ENCODE data around the gene CCNC.
"Not testable (repeated sequence)": the region's sequence is repeated elsewhere in the genome, so short reads cannot be mapped to it uniquely, and the experiment has no call there.

The CCNC gene

GRCh38 chr6:99602520-99603420 lies 34.3 kb upstream of the CCNC start:
- peak; percentile 11 to 65 for DNase-seq

GRCh38 chr6:99594696-99595095 lies 26.2 kb upstream of the CCNC start:
- DNase-seq = not testable (repeated sequence)

DNA sequence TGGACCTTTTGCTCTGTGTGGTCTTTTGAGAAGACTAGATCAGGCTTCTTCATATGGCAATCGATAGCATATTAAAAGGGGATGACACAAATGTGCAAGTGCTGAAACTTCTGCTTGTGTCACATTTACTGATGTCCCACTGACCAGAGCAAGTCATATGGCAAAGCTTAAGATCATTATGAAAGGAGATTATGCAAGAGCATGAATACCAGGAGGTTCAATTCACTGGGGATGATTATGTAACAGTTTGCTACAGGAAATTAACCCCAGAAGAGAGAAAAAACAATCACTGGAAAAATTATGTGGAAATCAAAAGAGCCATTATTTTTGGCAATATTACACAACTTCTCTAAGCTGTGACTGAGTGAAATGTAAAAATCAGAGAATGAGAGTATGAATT lies 24.4 kb upstream of the CCNC start:
- peak in 1 of 2 experiments; percentile 32 for DNase-seq

GRCh38 chr6:99591673-99592364 lies 23.4 kb upstream of the CCNC start:
- DNase-seq = no peak

DNA sequence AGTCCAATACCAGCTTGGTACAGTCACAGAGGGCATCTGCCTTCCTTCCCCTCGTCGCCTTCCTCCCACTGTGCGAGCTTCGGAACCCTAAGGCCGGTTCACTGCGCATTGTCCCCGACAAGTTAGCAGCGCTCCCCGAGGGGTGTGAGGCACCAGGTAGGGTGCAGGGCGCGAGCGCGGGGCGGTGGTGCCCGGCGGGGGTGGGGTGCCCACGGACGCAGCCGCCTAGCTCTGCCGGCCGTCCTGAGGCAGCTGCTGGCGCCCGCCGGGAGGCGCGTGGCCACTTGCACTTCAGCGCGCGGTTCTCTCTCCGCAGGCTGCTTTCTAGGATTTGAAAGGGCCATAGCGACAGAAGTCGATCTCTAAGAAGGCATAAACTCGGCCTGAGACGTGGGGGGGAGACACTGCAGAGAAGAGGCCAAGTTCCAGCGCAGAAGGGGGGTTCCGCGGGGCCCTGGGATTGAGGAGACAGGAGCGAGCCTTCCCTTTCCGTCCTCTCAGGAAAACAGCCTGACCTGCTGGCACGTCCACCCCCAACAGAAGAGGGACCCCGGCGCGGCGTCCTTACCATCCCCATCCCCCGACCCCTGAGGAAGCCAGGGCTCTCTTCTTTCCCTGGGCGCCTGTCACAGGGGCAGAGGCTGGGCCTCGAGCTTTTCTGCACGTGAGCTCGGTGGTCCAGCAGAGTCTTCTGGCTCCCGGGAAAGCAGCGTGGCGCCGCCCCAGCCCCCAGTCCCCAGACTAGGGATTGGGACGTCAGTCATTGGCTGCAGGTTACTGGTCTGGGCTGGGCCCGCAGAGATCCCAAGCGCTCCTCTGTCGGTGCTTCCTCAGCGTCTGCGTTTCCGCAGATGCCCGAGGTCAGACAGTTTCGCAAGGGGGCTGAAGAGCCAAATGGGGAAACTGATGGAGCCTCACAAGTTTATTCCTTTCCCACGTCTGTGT lies 22.5 kb upstream of the CCNC start:
- DNase-seq = peak; percentile 38 to 68

DNA sequence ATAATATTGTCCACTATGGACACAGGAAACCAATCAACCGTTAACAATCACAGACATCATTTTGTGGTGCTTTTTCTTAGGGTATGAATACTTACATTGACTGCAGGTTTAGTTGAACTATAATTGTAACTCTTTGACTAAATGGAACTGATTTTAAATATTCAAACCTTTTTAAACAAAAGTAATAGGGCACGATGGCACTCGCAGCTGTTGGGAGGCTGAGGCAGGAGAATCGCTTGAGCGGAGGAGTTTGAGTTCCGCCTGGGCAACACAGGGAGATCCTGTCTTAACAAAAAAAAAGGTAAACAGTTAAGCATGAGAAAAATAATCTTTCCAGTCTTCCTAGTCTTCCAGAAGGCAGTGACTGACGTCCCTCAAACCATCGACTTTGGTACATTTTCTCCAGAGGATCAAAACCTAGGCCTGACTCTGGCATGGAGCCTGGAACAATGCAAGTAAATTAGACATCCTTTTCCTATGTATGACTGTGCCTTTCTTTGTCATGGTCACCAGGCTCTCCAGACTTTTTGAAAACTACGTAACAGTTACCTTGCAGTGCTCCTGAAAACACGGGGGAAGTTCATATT lies 21.5 kb upstream of the CCNC start:
- DNase-seq = no peak

DNA sequence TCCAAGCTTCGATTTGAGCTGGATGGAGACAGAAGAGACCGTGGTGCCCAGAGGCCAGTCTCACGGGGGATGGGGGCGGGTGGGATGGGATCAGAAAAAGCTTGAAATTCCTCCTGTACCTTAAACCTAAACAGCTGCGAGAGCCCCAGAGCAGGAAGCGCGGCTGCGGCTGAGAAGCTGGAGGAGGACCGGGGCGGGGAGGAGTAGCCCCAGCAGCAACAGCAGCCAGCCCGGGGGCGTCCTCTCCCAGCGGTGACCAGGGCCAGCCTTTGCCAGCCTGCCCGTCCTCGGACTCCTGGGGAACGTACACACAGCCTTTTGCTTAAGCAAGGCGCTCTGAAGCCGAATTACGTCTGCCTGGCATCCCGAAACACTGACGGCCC lies 20.8 kb upstream of the CCNC start:
- peak; percentile 20 to 56 for DNase-seq

- DNase-seq = peak; percentile 83 to 94
Measured at GRCh38 chr6:99588618-99589289, 20.3 kb upstream of the CCNC start.

GRCh38 chr6:99587792-99588191 lies 19.3 kb upstream of the CCNC start:
- DNase-seq = no peak

DNA sequence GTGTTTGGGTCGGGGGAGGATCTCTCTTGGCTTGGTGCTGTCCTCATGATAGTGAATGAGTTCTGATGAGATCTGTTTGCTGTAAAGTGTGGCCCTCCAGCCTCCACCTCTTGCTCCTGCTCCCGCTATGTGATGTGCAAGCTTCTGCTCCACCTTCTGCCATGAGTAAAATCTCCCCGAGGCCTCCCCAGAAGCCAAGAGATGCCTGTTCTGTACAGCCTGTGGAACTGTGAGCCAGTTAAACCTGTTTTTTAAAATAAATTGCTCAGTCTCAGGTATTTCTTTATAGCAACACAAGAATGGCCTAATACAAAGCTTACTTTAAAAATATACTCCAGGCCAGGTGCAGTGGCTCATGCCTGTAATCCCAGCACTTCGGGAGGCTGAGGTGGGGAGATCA lies 11.3 kb upstream of the CCNC start:
- no peak for DNase-seq

DNA sequence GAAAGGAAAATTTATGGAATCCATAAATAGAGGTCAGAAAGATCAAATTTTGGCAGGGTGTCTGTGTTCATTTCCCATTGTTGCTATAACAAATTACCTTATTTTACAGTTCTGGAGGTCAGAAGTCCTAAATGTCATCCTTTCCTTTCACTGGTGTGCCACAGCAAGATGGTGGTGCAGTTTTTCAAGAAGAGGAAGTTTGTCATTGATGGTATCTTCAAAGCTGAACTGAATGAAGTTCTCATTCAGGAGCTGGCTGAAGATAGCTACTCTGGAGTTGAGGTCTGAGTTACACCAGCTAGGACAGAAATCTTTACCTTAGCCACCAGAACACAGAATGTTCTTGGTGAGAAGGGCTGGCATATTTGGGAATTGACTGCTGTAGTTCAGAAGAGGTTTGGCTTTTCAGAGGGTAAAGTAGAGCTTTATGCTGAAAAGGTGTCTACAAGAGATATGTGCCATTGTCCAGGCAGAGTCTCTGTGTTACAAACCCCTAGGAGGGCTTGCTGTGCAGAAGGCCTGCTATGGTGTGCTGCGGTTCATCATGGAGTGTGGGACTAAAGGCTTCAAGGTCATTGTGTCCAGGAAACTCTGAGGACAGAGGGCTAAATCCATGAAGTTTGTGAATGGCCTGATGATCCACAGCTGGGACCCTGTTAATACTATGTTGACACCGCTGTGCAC lies 7.2 kb upstream of the CCNC start:
- DNase-seq = no peak

DNA sequence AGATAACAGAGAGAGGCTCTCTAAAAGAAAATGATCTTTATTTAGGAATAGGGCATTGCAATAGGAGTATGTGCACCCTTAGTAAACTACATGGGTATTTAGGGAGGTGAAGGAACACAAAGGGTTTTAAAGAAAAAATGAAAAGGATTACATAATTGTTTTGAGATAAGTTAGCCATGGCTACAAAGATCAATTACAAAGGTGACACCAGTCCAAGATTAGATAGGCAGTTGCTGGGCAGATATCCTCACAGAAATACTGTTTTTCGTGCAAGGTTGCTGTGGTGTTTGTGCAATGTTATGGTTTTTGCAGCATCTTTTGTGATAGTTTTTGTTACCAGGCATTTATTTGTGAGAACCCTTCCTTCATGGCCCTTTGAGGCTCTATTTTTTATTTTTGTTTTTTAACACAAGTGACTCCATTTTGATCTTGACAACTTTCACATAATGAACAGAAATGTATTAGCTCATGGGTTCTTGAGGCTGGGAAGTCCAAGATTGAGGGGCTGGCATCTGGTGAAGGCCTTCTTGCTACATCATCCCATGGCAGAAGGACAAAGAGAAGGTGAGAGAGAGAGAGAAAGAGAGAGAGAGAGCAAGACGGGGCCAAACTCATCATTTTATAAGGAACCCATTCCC lies 5.6 kb upstream of the CCNC start:
- no peak for DNase-seq

- DNase-seq = no peak
Measured at GRCh38 chr6:99563056-99563723, 5.3 kb downstream of the CCNC start.

DNA sequence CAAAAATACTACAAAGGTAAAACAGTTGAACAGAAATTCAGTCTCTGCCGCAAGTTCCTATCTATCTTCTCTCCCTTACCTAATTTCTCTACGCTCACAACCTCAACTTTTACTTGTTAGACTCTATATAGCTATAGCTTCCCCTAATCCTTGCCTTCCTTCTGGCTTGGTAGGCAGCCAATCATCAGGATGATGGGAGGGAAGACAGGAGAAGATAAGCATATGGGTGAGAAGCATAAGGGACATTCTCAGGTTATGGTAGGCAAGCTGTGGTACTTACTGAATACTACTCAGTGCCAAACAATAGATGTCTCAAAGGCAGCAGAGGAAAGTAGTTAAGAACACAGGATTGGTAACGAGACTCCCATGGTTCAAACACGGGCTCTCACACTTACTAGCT lies 7.8 kb downstream of the CCNC start:
- DNase-seq = no peak

DNA sequence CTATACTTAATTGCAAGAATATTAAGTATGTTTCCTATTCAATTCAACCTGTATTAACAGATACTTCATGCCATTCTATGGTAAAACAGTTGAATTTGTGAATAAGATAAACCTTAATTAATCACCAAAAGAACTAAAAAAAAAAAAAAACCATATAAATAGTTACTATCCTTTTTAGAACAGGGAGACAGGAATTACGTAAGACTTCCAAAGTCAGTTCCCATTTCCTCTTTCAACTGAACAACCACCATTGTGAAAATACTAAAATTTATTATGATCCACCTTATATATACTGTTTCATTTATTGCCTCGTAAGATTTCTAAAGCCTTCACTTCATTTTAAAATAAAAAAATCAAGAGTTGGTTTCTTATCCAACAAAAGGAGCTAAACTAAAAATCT lies 9.4 kb downstream of the CCNC start:
- no peak for DNase-seq

- DNase-seq = no peak
Measured at GRCh38 chr6:99553888-99554287, 14.6 kb downstream of the CCNC start.

DNA sequence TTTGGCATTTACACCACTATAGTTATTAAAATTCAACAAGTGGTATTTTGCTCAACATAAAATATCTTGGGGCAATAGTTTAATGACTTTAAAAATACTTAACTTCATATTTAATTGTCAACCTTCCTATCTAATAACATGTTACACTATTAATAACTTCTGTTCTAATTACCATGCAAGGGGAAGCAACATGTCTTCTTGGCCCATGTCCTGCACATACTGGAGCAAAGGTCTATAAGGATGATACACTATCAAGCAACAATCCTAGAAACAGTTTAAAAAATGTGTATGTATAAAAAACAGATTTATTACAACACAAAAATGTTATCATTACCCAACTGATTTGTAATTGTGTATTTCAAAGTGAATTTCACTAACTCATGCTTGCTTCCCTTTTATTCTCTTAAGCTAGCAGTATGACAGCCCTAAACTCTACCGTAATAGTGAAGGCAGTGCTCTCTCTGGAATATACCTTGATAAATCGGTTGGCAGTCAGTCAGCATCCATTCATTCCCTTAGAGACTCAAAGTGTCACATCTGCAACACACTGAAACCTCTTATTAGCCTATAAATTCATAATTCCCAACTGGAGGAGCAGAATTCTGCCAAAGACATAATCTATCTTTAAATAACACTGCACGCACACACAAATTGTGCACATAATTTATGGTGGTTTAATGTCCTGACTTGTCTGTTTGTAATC lies 18.3 kb downstream of the CCNC start:
- DNase-seq = no peak

- DNase-seq = no peak
Measured at GRCh38 chr6:99548706-99549105, 19.8 kb downstream of the CCNC start.

DNA sequence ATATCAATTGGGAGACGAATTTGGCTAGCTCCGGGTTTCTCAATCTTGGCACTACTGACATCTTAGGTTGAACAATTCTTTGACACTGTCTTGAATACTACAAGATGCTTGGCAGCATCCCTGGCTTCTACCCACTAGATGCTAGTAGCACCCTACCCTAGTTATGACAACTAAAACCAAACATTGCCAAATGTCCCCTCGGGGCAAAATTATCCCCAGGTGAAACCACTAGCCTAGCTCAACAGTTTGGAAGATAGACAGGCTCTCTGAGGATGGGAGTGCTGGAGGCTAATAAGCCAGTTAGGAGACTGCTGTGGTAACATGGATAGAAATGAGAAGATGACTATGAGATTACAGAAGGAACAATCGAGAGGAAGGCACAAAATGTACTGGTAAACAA lies 20.9 kb downstream of the CCNC start:
- DNase-seq = no peak

GRCh38 chr6:99545442-99545841 lies 23.0 kb downstream of the CCNC start:
- no peak for DNase-seq

Data from NCI-H524 (cell line).